Measurements from ENCODE around the gene MACO1.
A peak's percentile ranks its signal among the peaks of the same experiment; 100 is the strongest.
"Not testable (repeated sequence)": the region's sequence is repeated elsewhere in the genome, so short reads cannot be mapped to it uniquely, and the experiment has no call there.

The MACO1 gene, protein sequence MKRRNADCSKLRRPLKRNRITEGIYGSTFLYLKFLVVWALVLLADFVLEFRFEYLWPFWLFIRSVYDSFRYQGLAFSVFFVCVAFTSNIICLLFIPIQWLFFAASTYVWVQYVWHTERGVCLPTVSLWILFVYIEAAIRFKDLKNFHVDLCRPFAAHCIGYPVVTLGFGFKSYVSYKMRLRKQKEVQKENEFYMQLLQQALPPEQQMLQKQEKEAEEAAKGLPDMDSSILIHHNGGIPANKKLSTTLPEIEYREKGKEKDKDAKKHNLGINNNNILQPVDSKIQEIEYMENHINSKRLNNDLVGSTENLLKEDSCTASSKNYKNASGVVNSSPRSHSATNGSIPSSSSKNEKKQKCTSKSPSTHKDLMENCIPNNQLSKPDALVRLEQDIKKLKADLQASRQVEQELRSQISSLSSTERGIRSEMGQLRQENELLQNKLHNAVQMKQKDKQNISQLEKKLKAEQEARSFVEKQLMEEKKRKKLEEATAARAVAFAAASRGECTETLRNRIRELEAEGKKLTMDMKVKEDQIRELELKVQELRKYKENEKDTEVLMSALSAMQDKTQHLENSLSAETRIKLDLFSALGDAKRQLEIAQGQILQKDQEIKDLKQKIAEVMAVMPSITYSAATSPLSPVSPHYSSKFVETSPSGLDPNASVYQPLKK

DNA sequence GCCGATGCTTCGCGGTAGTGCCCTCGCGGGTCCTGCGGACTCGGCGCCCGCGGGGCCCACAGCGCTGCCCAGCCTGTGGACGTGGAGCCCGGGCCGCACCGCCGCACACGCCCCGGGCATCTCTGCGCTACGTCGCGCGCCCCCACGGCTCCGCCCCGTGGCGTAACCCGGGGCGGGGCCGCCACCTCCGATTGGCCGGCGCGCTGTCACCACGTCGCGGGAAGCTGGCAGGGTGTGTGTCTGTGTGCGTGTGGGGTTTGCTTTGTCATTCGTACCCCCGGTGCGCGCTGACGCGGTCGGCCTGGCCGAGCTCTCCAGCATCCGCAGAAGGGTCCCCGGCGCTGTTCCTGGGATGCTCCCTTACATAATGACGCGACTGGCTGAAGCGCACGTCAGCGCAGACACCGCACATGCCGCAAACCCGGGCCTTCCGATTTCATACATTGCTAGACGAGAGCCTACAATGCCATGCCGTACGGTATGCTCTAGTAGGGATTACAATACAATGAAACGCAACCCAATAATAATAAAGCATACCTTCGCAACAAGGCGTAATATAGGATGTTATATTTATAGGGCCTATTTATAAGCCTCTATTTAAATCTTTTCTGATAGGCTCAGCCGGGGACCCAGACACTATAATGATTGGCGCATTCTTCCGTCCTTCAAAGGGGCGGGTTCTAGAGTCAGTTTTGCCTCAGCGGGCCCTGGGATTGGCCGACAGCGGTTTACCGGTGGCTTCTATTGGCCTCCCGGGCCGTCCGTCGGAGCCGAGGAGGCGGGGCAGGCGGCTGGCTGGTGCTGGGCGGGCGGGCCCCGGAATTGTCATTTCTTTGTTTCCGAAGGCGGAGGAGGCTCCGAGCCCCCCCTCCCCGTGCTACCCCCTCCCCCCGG is at the start of gene MACO1:
Gene MACO1, plus strand, starts transcription at position 825 of the 894 bp plus-strand sequence. CDS start 202 bp downstream, outside the sequence.
- no peaks in the 10 kb centered on the region for H3K27me3 Mint-ChIP-seq (ENCODE audit: low read depth)
- peak within 1 kb of the TSS; percentile 99 for H3K27ac Mint-ChIP-seq
- DNase-seq (ENCODE audit: low spot score), result peak; percentile 96
- no peaks in the 10 kb centered on the region for H3K9me3 Mint-ChIP-seq
- peaks cover 44% of the 10 kb centered on the region for H3K4me1 Mint-ChIP-seq (ENCODE audit: low read depth)
- peaks cover 10% of the 10 kb centered on the region for H3K36me3 Mint-ChIP-seq (ENCODE audit: low read depth)
- H3K4me3 Mint-ChIP-seq, result peak within 1 kb of the TSS; percentile 97

- not testable (repeated sequence) for H3K9me3 Mint-ChIP-seq; H3K4me3 Mint-ChIP-seq; H3K36me3 Mint-ChIP-seq (ENCODE audit: low read depth); H3K4me1 Mint-ChIP-seq (ENCODE audit: low read depth); DNase-seq (ENCODE audit: low spot score); H3K27ac Mint-ChIP-seq
- H3K27me3 Mint-ChIP-seq (ENCODE audit: low read depth), result peaks cover 12% of the 10 kb centered on the region
Measured at GRCh38 chr1:25382543-25382942, 48.2 kb upstream of the MACO1 start.

- not testable (repeated sequence) for H3K36me3 Mint-ChIP-seq (ENCODE audit: low read depth); H3K4me1 Mint-ChIP-seq (ENCODE audit: low read depth); H3K27ac Mint-ChIP-seq; H3K9me3 Mint-ChIP-seq; H3K4me3 Mint-ChIP-seq; DNase-seq (ENCODE audit: low spot score)
- H3K27me3 Mint-ChIP-seq (ENCODE audit: low read depth), result peaks cover 12% of the 10 kb centered on the region
Measured at GRCh38 chr1:25383090-25383489, 47.6 kb upstream of the MACO1 start.

DNA sequence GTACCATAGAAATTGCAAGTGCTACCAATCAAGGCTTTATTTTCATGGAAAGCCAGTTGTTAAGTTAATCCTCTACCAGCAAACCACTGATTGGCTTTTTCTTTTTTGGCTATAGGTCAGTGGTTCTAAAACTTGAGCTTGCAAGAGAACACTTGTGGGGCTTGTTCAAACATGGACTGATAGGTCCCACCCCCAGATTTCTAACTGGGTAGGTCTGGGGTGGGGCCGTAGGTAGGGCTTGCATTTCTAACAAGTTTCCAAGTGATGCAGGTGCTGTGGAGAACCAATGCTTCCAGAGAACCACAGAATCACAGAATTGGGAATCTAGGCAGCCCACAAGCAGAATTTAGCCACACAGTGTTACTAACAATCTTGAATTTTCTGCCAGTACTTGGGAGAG is 46.8 kb upstream of the MACO1 start:
- H3K27me3 Mint-ChIP-seq (ENCODE audit: low read depth), result peaks cover 16% of the 10 kb centered on the region
- H3K27ac Mint-ChIP-seq; H3K36me3 Mint-ChIP-seq (ENCODE audit: low read depth); H3K4me1 Mint-ChIP-seq (ENCODE audit: low read depth); H3K4me3 Mint-ChIP-seq; DNase-seq (ENCODE audit: low spot score); H3K9me3 Mint-ChIP-seq: not testable (repeated sequence)

DNA sequence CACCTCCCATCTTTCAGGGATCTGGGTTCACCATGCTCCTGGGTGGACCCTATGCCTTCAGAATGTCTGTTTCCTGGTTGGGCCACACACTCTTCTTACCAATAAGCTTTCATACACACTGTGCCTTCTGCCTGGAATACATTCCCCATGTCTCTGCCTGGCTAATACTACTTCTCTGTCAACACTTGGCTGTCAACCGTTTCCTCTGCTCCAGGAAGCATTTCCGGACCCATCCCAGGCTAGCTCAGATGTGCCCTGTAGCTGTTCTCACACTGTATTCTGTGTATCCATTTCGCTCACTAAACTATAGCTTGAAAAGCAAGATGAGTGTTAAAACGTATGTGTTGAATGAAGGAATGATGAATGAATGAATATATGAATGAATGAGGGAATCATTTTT is 43.6 kb upstream of the MACO1 start:
- H3K27ac Mint-ChIP-seq; H3K36me3 Mint-ChIP-seq (ENCODE audit: low read depth); DNase-seq (ENCODE audit: low spot score); H3K4me1 Mint-ChIP-seq (ENCODE audit: low read depth); H3K9me3 Mint-ChIP-seq; H3K4me3 Mint-ChIP-seq: not testable (repeated sequence)
- H3K27me3 Mint-ChIP-seq (ENCODE audit: low read depth), result peaks cover 17% of the 10 kb centered on the region

DNA sequence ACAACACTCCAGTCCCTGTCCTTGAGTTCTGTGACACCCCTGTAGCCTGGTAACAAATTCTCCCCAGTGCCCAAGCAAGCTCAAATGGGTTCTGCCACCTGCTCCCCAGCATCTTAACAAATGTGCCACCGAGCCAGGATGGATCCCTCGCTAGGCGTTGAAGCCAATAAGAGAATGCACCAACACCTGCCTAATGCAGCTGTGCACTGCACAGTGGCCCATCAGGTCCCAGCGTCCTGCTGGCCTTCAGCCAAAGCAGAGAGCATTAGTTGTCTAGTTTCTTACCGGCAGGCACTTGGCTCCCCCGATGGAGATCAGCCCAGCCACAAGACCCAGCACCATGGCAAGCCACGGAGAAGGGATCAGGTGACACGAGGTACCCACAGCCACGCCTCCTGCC is 42.0 kb upstream of the MACO1 start:
- not testable (repeated sequence) for H3K4me3 Mint-ChIP-seq; H3K27ac Mint-ChIP-seq; DNase-seq (ENCODE audit: low spot score); H3K9me3 Mint-ChIP-seq; H3K4me1 Mint-ChIP-seq (ENCODE audit: low read depth); H3K36me3 Mint-ChIP-seq (ENCODE audit: low read depth)
- H3K27me3 Mint-ChIP-seq (ENCODE audit: low read depth), result peaks cover 13% of the 10 kb centered on the region

GRCh38 chr1:25389721-25390120 is 41.0 kb upstream of the MACO1 start:
- not testable (repeated sequence) for H3K4me3 Mint-ChIP-seq

GRCh38 chr1:25392841-25393240 is 37.9 kb upstream of the MACO1 start:
- Mint-ChIP-seq H3K9me3 (no peaks in the 10 kb centered on the region), H3K4me1 (ENCODE audit: low read depth) (no peaks in the 10 kb centered on the region), H3K27me3 (ENCODE audit: low read depth) (peaks cover 15% of the 10 kb centered on the region), H3K4me3 (no peak overlapping the region), H3K36me3 (ENCODE audit: low read depth) (no peaks in the 10 kb centered on the region), H3K27ac (no peak overlapping the region)
- no peak for DNase-seq (ENCODE audit: low spot score)

More at GRCh38 chr1:25389721-25390120, 41.0 kb upstream of the MACO1 start:
- not testable (repeated sequence) for H3K4me1 Mint-ChIP-seq (ENCODE audit: low read depth); H3K27ac Mint-ChIP-seq; H3K9me3 Mint-ChIP-seq; H3K36me3 Mint-ChIP-seq (ENCODE audit: low read depth); DNase-seq (ENCODE audit: low spot score)
- peaks cover 18% of the 10 kb centered on the region for H3K27me3 Mint-ChIP-seq (ENCODE audit: low read depth)

DNA sequence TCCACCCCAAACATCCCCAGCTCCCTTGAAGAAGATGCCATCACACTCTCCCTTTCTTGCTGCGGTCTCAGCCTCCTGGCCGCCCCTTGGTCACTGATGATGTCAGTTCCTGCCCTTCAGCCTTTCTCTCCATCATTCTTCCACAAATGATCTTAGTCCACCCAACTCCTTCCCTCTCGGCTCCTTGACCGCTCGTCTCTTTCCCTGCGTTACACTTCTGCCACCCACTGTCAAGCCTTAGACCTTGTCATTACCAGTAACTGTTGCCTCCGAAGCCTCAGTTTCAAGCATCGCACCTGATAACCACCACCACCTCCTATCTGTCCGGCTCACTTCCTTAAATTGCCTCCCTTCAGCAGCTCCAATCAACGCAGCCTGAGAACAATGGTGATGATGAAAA is 33.1 kb upstream of the MACO1 start:
- not testable (repeated sequence) for H3K4me3 Mint-ChIP-seq; H3K27ac Mint-ChIP-seq; H3K9me3 Mint-ChIP-seq; H3K36me3 Mint-ChIP-seq (ENCODE audit: low read depth); H3K4me1 Mint-ChIP-seq (ENCODE audit: low read depth); DNase-seq (ENCODE audit: low spot score)
- H3K27me3 Mint-ChIP-seq (ENCODE audit: low read depth), result peaks cover 20% of the 10 kb centered on the region

DNA sequence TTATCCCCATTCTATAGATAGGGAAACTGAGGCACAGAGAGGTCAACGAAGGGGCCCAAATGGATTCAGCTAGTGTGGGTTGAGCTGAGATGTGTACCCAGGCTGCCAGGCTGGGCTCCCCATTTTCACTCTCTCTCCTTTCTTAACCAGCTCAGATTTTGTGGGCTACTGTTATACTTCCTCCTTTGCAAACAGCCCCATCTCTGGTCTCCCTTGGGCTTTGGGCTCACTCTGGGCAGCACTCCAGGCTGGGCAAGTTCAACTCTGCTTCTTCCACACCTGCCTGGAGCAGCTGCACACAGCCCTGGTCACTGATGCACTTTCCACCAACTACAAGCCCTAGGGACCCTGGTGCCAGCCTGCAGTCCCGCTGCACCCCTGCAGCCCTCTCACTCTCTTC is 32.6 kb upstream of the MACO1 start:
- H3K4me1 Mint-ChIP-seq (ENCODE audit: low read depth); H3K36me3 Mint-ChIP-seq (ENCODE audit: low read depth); H3K9me3 Mint-ChIP-seq; DNase-seq (ENCODE audit: low spot score); H3K27ac Mint-ChIP-seq; H3K4me3 Mint-ChIP-seq: not testable (repeated sequence)
- H3K27me3 Mint-ChIP-seq (ENCODE audit: low read depth), result peaks cover 20% of the 10 kb centered on the region

DNA sequence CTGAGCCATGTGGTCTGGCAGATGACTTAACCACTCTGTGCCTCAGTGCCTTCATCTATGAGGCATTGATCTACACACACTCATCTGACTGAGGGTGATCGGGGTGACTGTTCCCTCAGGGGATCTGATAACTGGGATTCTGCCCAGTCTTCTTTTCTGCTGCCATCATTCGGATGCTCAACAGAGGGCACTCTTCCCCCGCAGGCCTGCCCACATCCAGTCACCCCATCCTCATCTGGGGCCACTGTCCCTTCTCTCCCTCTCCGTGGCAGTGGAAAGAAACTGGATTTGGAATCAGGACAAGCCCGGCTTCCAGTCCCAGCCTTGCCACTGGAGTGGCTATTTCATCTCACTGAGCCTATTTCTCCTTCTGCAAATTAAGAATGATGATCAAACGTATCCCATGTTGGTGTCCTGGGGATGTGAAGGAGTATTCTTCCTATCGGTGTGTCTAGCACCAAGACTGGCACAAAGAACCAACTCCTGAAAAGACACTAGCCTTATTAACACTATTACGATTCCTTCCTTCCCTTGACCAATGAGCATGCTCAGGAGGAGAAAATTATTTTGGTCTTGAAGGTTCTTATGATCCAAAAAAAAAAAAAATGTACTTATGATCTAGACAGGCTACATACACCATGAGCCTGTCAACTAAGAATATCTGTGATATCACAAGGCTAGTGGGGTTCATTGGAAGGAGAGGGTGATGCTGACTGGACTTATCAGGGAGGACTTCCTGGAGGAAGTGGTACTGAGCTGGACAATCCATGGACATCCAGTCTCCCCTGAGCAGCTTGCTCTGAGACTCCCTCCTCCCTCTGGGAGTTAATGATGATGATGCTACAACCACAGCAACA is 27.5 kb upstream of the MACO1 start:
- peaks cover 14% of the 10 kb centered on the region for H3K27me3 Mint-ChIP-seq (ENCODE audit: low read depth)
- H3K36me3 Mint-ChIP-seq (ENCODE audit: low read depth); H3K4me1 Mint-ChIP-seq (ENCODE audit: low read depth); H3K4me3 Mint-ChIP-seq; H3K9me3 Mint-ChIP-seq; H3K27ac Mint-ChIP-seq; DNase-seq (ENCODE audit: low spot score): not testable (repeated sequence)

- H3K27ac Mint-ChIP-seq; H3K4me3 Mint-ChIP-seq; H3K27me3 Mint-ChIP-seq (ENCODE audit: low read depth); H3K36me3 Mint-ChIP-seq (ENCODE audit: low read depth); DNase-seq (ENCODE audit: low spot score); H3K4me1 Mint-ChIP-seq (ENCODE audit: low read depth); H3K9me3 Mint-ChIP-seq: not testable (repeated sequence)
Measured at GRCh38 chr1:25405731-25406305, 24.9 kb upstream of the MACO1 start.
